HepG2 (cell line): ENCODE results near the gene DCTN2. TPM values are rescaled to one million over a fixed set of nuclear protein-coding genes. Genes with fewer than 3 reads are reported as not detected.

Source experiments
- CEBPG ChIP-seq: IDR thresholded peaks from 2 replicates; pipeline ENCODE4 v1.6.1; 2016
- FOXC1 ChIP-seq: sonication (generic); formaldehyde crosslinking; IDR thresholded peaks from 2 replicates; pipeline ENCODE4 v1.8.0; 2022; ENCODE audit warnings: mild to moderate bottlenecking, missing genetic modification reagents, borderline replicate concordance
- MAFK ChIP-seq, 2 experiments: IDR thresholded peaks in 1 of 2; conservative IDR thresholded peaks in 1 of 2; 2 replicates each; pipeline ENCODE4 v1.6.1; 2011; ENCODE audit warnings: improper control_type of control experiment in 2 of 2, low read length in 2 of 2
- MEIS1 ChIP-seq: sonication (generic); formaldehyde crosslinking; IDR thresholded peaks from 2 replicates; pipeline ENCODE4 v1.9.0; 2021; ENCODE audit warnings: mild to moderate bottlenecking, missing genetic modification reagents, moderate library complexity, borderline replicate concordance
- RFXAP ChIP-seq: sonication (generic); formaldehyde crosslinking; IDR thresholded peaks from 2 replicates; pipeline ENCODE4 v1.4.0; 2020; ENCODE audit warnings: missing genetic modification reagents, borderline replicate concordance
- RXRB ChIP-seq: IDR thresholded peaks from 2 replicates; pipeline ENCODE4 v1.6.1; 2016; ENCODE audit warnings: borderline replicate concordance, missing genetic modification reagents, missing compliant biosample characterization
- SP140L ChIP-seq: sonication (generic); formaldehyde crosslinking; IDR thresholded peaks from 2 replicates; pipeline ENCODE4 v1.4.0; 2020; ENCODE audit warnings: missing genetic modification reagents, borderline replicate concordance
- XBP1 ChIP-seq: sonication (generic); formaldehyde crosslinking; IDR thresholded peaks from 2 replicates; pipeline ENCODE4 v1.5.0; 2020; ENCODE audit warnings: missing genetic modification reagents
- ZBTB7A ChIP-seq: sonication (generic); formaldehyde crosslinking; IDR thresholded peaks from 2 replicates; pipeline ENCODE4 v1.8.0; 2022; ENCODE audit warnings: mild to moderate bottlenecking, missing genetic modification reagents
- ZC3H13 ChIP-seq: sonication (generic); formaldehyde crosslinking; IDR thresholded peaks from 2 replicates; pipeline ENCODE4 v1.8.1; 2023; ENCODE audit warnings: mild to moderate bottlenecking, missing genetic modification reagents, moderate library complexity
- ZFY ChIP-seq: sonication (generic); formaldehyde crosslinking; IDR thresholded peaks from 2 replicates; pipeline ENCODE4 v1.4.0; 2020; ENCODE audit warnings: missing genetic modification reagents
- ZNF563 ChIP-seq: sonication (generic); formaldehyde crosslinking; IDR thresholded peaks from 2 replicates; pipeline ENCODE4 v1.8.0; 2022; ENCODE audit warnings: mild to moderate bottlenecking, moderate library complexity, missing genetic modification reagents
- polyA plus RNA-seq, 8 experiments: library from polyadenylated mRNA; depleted of rRNA in 3 of 8; stranded (reverse) in 7 of 8; unstranded in 1 of 8; fragments of >200 nt; fragmentation: Illumina TruSeq in 4 of 8; extraction: Trizol in 4 of 8; gene quantifications; 2 replicates each; pipeline versions ENCODE4 v1.2.1 to v1.2.3, GENCODE V29; 2011 to 2016; ENCODE audit warnings: low read depth in 4 of 8, missing spikeins in 1 of 8, mixed read lengths in 1 of 8; ENCODE audit not compliant: insufficient read depth in 1 of 8
- total RNA-seq, 5 experiments: library from RNA; depleted of rRNA; stranded (reverse); fragments of >200 nt; fragmentation: Illumina TruSeq; extraction: Trizol; gene quantifications; 2 replicates each; pipeline ENCODE4 v1.2.3, GENCODE V29; 2016; ENCODE audit warnings: low read depth in 1 of 5
- TF ChIP-seq, protein P1 (sequence below): sonication (generic); formaldehyde crosslinking; IDR thresholded peaks from 2 replicates; pipeline ENCODE4 v1.5.0; 2020; ENCODE audit warnings: missing genetic modification reagents
- TF ChIP-seq, protein P2 (sequence below): IDR thresholded peaks from 2 replicates; pipeline ENCODE4 v1.6.1; 2012; ENCODE audit warnings: low read depth, low read length, improper control_type of control experiment
- TF ChIP-seq, protein P3 (sequence below): sonication (generic); formaldehyde crosslinking; IDR thresholded peaks from 2 replicates; pipeline ENCODE4 v1.4.0; 2020; ENCODE audit warnings: missing genetic modification reagents, borderline replicate concordance
- TF ChIP-seq, protein P4 (sequence below): sonication (generic); IDR thresholded peaks from 2 replicates; pipeline ENCODE4 v1.6.1; 2016; ENCODE audit warnings: low read depth, borderline replicate concordance
- TF ChIP-seq, protein P5 (sequence below): IDR thresholded peaks from 2 replicates; pipeline ENCODE4 v1.6.1; 2016; ENCODE audit warnings: low read depth, missing genetic modification reagents, missing compliant biosample characterization

Gene DCTN2
- total and polyA plus RNA-seq, 2 of the 13 experiments (the other 11 are each of a cell fraction or from before 2014, with no cell fraction given) = 72.0 to 77.4 TPM

DNA sequence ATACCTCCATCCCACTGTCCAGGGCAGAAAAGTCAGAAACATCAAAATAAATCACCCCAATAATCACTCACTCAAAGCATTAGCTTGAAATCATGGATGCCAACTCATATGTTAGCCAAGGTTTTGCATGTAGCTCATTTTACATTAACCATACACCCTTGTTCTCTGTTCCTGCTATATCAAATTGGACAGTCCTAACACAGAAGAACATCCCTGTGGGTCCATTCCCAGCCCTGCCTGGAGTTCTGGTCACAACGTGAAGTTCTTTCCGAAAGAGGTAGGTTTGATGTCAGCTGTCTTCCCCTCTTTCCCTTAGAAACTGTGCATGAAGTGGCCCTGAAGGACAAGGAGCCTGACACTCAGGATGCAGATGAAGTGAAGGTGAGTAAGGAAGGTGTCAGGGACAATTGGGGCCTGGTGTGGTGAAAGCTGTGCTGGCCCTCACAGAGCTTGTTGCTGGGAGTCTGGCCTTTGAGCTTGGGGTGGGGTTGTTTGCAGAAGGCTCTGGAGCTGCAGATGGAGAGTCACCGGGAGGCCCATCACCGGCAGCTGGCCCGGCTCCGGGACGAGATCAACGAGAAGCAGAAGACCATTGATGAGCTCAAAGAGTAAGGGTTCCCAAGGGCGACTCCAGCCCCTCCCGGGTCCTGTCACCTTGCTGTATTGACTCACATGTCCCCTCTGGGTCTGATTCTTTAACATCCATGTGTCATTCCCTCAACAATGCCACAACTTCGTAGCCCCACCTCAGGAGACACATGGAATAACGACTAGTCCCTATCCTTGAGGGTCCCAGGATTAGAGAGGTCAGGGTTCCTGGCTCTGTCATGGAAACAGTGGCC, 29.0 kb upstream of the DCTN2 start (continued):
- TF ChIP-seq ZC3H13 (CRISPR knock-in tag) = no peak
- no peak for TF ChIP-seq ZNF563 (CRISPR knock-in tag)
- peak; percentile 89 for TF ChIP-seq ZFY (CRISPR knock-in tag)
- TF ChIP-seq, protein P1, sequence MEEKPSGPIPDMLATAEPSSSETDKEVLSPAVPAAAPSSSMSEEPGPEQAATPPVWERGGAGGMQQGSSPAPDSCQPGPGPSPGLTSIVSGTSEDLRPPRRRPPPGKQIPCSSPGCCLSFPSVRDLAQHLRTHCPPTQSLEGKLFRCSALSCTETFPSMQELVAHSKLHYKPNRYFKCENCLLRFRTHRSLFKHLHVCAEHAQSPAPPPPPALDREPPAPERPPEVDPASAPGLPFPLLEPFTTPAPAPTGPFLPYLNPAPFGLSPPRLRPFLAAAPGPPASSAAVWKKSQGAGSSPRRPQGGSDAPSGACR (CRISPR knock-in tag) = peak; percentile 78; the same call in 1 of the 2 replicates
- TF ChIP-seq, protein P2, sequence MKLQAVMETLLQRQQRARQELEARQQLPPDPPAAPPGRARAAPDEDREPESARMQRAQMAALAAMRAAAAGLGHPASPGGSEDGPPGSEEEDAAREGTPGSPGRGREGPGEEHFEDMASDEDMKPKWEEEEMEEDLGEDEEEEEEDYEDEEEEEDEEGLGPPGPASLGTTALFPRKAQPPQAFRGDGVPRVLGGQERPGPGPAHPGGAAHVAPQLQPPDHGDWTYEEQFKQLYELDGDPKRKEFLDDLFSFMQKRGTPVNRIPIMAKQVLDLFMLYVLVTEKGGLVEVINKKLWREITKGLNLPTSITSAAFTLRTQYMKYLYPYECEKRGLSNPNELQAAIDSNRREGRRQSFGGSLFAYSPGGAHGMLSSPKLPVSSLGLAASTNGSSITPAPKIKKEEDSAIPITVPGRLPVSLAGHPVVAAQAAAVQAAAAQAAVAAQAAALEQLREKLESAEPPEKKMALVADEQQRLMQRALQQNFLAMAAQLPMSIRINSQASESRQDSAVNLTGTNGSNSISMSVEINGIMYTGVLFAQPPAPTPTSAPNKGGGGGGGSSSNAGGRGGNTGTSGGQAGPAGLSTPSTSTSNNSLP = no peak
- TF ChIP-seq, protein P3, sequence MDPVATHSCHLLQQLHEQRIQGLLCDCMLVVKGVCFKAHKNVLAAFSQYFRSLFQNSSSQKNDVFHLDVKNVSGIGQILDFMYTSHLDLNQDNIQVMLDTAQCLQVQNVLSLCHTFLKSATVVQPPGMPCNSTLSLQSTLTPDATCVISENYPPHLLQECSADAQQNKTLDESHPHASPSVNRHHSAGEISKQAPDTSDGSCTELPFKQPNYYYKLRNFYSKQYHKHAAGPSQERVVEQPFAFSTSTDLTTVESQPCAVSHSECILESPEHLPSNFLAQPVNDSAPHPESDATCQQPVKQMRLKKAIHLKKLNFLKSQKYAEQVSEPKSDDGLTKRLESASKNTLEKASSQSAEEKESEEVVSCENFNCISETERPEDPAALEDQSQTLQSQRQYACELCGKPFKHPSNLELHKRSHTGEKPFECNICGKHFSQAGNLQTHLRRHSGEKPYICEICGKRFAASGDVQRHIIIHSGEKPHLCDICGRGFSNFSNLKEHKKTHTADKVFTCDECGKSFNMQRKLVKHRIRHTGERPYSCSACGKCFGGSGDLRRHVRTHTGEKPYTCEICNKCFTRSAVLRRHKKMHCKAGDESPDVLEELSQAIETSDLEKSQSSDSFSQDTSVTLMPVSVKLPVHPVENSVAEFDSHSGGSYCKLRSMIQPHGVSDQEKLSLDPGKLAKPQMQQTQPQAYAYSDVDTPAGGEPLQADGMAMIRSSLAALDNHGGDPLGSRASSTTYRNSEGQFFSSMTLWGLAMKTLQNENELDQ (CRISPR knock-in tag) = no peak
- TF ChIP-seq, protein P4, sequence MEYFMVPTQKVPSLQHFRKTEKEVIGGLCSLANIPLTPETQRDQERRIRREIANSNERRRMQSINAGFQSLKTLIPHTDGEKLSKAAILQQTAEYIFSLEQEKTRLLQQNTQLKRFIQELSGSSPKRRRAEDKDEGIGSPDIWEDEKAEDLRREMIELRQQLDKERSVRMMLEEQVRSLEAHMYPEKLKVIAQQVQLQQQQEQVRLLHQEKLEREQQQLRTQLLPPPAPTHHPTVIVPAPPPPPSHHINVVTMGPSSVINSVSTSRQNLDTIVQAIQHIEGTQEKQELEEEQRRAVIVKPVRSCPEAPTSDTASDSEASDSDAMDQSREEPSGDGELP = peak; percentile 89
- TF ChIP-seq ZBTB7A = peak; percentile 36
- no peak for TF ChIP-seq XBP1
- TF ChIP-seq MAFK (conservative IDR thresholded peaks at IDR 0.05 in 1 of 2, IDR thresholded peaks at IDR 0.05 in 1 of 2; ENCODE audit: low read length in 2 of 2) = no peak
- TF ChIP-seq, protein P5, sequence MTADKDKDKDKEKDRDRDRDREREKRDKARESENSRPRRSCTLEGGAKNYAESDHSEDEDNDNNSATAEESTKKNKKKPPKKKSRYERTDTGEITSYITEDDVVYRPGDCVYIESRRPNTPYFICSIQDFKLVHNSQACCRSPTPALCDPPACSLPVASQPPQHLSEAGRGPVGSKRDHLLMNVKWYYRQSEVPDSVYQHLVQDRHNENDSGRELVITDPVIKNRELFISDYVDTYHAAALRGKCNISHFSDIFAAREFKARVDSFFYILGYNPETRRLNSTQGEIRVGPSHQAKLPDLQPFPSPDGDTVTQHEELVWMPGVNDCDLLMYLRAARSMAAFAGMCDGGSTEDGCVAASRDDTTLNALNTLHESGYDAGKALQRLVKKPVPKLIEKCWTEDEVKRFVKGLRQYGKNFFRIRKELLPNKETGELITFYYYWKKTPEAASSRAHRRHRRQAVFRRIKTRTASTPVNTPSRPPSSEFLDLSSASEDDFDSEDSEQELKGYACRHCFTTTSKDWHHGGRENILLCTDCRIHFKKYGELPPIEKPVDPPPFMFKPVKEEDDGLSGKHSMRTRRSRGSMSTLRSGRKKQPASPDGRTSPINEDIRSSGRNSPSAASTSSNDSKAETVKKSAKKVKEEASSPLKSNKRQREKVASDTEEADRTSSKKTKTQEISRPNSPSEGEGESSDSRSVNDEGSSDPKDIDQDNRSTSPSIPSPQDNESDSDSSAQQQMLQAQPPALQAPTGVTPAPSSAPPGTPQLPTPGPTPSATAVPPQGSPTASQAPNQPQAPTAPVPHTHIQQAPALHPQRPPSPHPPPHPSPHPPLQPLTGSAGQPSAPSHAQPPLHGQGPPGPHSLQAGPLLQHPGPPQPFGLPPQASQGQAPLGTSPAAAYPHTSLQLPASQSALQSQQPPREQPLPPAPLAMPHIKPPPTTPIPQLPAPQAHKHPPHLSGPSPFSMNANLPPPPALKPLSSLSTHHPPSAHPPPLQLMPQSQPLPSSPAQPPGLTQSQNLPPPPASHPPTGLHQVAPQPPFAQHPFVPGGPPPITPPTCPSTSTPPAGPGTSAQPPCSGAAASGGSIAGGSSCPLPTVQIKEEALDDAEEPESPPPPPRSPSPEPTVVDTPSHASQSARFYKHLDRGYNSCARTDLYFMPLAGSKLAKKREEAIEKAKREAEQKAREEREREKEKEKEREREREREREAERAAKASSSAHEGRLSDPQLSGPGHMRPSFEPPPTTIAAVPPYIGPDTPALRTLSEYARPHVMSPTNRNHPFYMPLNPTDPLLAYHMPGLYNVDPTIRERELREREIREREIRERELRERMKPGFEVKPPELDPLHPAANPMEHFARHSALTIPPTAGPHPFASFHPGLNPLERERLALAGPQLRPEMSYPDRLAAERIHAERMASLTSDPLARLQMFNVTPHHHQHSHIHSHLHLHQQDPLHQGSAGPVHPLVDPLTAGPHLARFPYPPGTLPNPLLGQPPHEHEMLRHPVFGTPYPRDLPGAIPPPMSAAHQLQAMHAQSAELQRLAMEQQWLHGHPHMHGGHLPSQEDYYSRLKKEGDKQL = 0 out of 2 replicates have a peak, but pooled peaks have one; percentile 51
- 0 out of 2 replicates have a peak, but pooled peaks have one; percentile 35 for TF ChIP-seq RFXAP (CRISPR knock-in tag)
- peak; percentile 65; the same call in 1 of the 2 replicates for TF ChIP-seq RXRB (CRISPR knock-in tag)
- no peak for TF ChIP-seq SP140L (CRISPR knock-in tag)
- peak; percentile 8 for TF ChIP-seq CEBPG (CRISPR knock-in tag)
- TF ChIP-seq MEIS1 (CRISPR knock-in tag) = peak; percentile 50
- TF ChIP-seq FOXC1 (CRISPR knock-in tag) = 0 out of 2 replicates have a peak, but pooled peaks have one; percentile 19
